Psoas muscle (tissue), 8 donors: ENCODE data around the gene OR6K3. TPM values are rescaled to one million over a fixed set of nuclear protein-coding genes. Genes with fewer than 3 reads are reported as not detected.

Source experiments
- ATAC-seq, 4 donors: fragments of 200-7000 bp; cut with Tn5 transposase; one replicate each; pipeline ENCODE4 v1.9.1; 2020; ENCODE audit warnings: moderate library complexity in 3 of 4, mild to moderate bottlenecking in 2 of 4
- DNase-seq, 2 donors: peaks; one replicate each; pipeline ENCODE4 v3.0.0-alpha.2; 2020
- H3K27ac ChIP-seq: fragments of 200-600 bp; one replicate; pipeline ENCODE4 v1.8.0; 2022
- H3K27me3 ChIP-seq, 3 donors: fragments of 200-600 bp in 1 of 3; one replicate each; pipeline versions ENCODE4 v1.6.1 to v1.8.0; 2013 to 2022; ENCODE audit warnings: low read length in 2 of 3, mild to moderate bottlenecking in 2 of 3, moderate library complexity in 1 of 3; ENCODE audit not compliant: insufficient read depth in 3 of 3
- H3K36me3 ChIP-seq, 2 donors: fragments of 200-600 bp in 1 of 2; one replicate each; pipeline versions ENCODE4 v1.6.1 to v1.8.0; 2013 to 2022; ENCODE audit warnings: low read depth in 1 of 2, mild to moderate bottlenecking in 1 of 2, moderate library complexity in 1 of 2; ENCODE audit not compliant: insufficient read depth in 1 of 2
- H3K4me1 ChIP-seq: fragments of 200-600 bp; one replicate; pipeline ENCODE4 v1.8.0; 2022
- H3K4me3 ChIP-seq: fragments of 200-600 bp; one replicate; pipeline ENCODE4 v1.8.0; 2022; ENCODE audit warnings: mild to moderate bottlenecking
- H3K9me3 ChIP-seq: fragments of 200-600 bp; one replicate; pipeline ENCODE4 v1.8.0; 2022
- CTCF ChIP-seq: fragments of 200-600 bp; IDR thresholded peaks from one replicate; pipeline ENCODE4 v1.8.0; 2022; ENCODE audit warnings: antibody characterized with exemption
- WGBS, 3 donors: extraction: QIAGEN DNeasy Blood & Tissue Kit; methylation state at CpG; one replicate each; pipeline versions ENCODE4 v1.1.6 to v1.1.7; 2013; 5-methylcytosine and 5-hydroxymethylcytosine counted together
- intact Hi-C, 2 donors: fragments of 100-400 bp; cut with DNase I; formaldehyde crosslinking; loops; one replicate each; pipeline versions ENCODE4 v1.11.0 to v1.14.2; 2022
- polyA plus RNA-seq, 3 donors: library from polyadenylated mRNA; stranded (reverse); fragments of 200-250 nt; gene quantifications; one replicate each; pipeline ENCODE4 v1.2.3, GENCODE V29; 2013
- total RNA-seq, 4 donors: library from RNA; stranded (reverse); fragmentation: NEBNext Ultra II Directional in 2 of 4; extraction: Animal tissue kit (Norgen Biotek cat#: 25700) in 2 of 4; gene quantifications; one replicate each; pipeline versions ENCODE4 v1.2.1 to v1.2.4, GENCODE V29; 2021 to 2023
- donor health status: healthy with polysubstance abuse.
- donor health status: DM: no; HTN: no; CAD: no; lungs with moderate emphysema.
- donor health status: Bipolar disorder and iron deficiency.
- donor health status: healthy.
- donor health status: DM: yes; HTN: yes; CAD: no.
- donor health status: DM: no; HTN: no; CAD: no.
- donor health status: DM: no; HTN: no; CAD: no.
- donor health status: DM: yes; HTN: yes; CAD: no.

OR6K3 gene
- total and polyA plus RNA-seq, 7 donors = not detected

- ATAC-seq (no peak), DNase-seq (no peak)
- no peak overlapping the region for H3K27ac ChIP-seq
- no peaks in the 10 kb centered on the region for H3K27me3 ChIP-seq
- TF ChIP-seq CTCF = no peak
- no peaks in the 10 kb centered on the region for H3K9me3 ChIP-seq
- intact Hi-C loops = no loop called here
- H3K36me3 ChIP-seq = no peaks in the 10 kb centered on the region
- WGBS, 3 donors = 74 to 79% (median 75%) methylated on average over 6 of the region's 6 CpGs
- no peak overlapping the region for H3K4me3 ChIP-seq
- no peaks in the 10 kb centered on the region for H3K4me1 ChIP-seq
Observed at GRCh38 chr1:158717344-158717743, 3.2 kb downstream of the OR6K3 start.

DNA sequence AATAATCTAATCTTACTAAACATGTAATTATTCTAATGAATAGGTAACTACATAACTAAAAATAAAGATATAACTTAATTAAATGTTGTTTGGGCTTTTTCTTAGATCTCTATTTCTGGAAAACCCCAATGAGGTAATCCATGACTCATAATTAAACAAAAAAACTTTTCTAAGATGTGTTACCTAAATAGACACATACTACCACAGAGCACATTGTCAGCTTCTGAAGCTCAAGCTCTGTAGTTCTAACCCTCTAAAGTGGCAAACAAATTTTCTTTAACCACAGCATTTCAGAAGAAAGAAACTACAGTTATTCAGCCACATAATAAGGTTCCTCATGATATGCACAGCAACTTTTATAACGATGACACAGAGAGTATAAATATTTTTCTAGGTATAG is 4.2 kb downstream of the OR6K3 start:
- DNase-seq (no peak), ATAC-seq (no peak)
- H3K27me3 ChIP-seq = no peaks in the 10 kb centered on the region
- H3K4me1 ChIP-seq = no peaks in the 10 kb centered on the region
- whole genome bisulfite sequencing, 3 donors = 75 to 93% (median 84%) methylated on average over 1 of the region's 1 CpG
- no peak overlapping the region for H3K4me3 ChIP-seq
- TF ChIP-seq CTCF = no peak
- H3K36me3 ChIP-seq = no peaks in the 10 kb centered on the region
- H3K9me3 ChIP-seq = no peaks in the 10 kb centered on the region
- no peak overlapping the region for H3K27ac ChIP-seq
- intact Hi-C loops = no loop called here

DNA sequence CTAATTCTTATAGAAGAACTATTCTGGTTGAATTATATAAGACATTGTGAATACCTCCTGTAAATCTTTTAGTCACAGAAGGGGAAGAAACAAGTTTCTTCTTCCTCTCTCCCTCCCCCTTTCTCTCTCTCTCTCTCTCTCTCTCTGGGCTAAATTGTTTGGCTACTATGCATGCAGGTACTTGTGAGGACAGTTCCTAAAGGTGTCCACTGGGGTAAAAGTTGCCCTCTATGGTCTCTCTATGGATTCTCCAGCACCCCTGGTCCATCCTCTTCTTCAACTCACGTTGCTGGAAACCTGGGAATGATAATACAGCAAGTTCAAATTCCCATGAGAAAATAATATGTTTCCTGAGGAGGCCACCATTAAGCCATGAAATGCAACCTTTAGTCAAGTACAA is 5.8 kb downstream of the OR6K3 start:
- Histone ChIP-seq H3K27me3 (no peaks in the 10 kb centered on the region), H3K36me3 (no peaks in the 10 kb centered on the region), H3K9me3 (no peaks in the 10 kb centered on the region), H3K27ac (no peak overlapping the region), H3K4me3 (no peak overlapping the region), H3K4me1 (no peaks in the 10 kb centered on the region)
- intact Hi-C loops = no loop called here
- WGBS, 3 donors = 13 to 43% (median 27%) methylated on average over 1 of the region's 1 CpG
- ATAC-seq = no peak
- TF ChIP-seq CTCF = no peak
- DNase-seq = no peak

- intact Hi-C loops = no loop called here
- DNase-seq (no peak), ATAC-seq (no peak)
- Histone ChIP-seq H3K27me3 (no peaks in the 10 kb centered on the region), H3K4me1 (no peaks in the 10 kb centered on the region), H3K9me3 (no peaks in the 10 kb centered on the region), H3K36me3 (no peaks in the 10 kb centered on the region), H3K4me3 (no peak overlapping the region), H3K27ac (no peak overlapping the region)
- 51 to 61% (median 52%) methylated on average over 4 of the region's 4 CpGs for WGBS, 3 donors
- TF ChIP-seq CTCF = no peak
Observed at GRCh38 chr1:158711098-158711497, 9.4 kb downstream of the OR6K3 start.

- no peak for ATAC-seq
- Histone ChIP-seq H3K36me3 (no peaks in the 10 kb centered on the region), H3K9me3 (no peaks in the 10 kb centered on the region), H3K27ac (no peak overlapping the region), H3K4me1 (no peaks in the 10 kb centered on the region), H3K4me3 (no peak overlapping the region), H3K27me3 (no peaks in the 10 kb centered on the region)
- WGBS, 3 donors = 64 to 71% (median 65%) methylated on average over 2 of the region's 2 CpGs
- no peak for DNase-seq
- no peak for TF ChIP-seq CTCF
- intact Hi-C loops = no loop called here
Observed at GRCh38 chr1:158706096-158706495, 14.4 kb downstream of the OR6K3 start.
